Activated naive CD4-positive, alpha-beta T cell treated with anti-CD3 and anti-CD28 coated beads for 36 hours (primary cell): ENCODE data around the gene LURAP1L. TPM values are rescaled to one million over a fixed set of nuclear protein-coding genes. Genes with fewer than 3 reads are reported as not detected.

ENCODE experiments used
- CTCF ChIA-PET: fragments of 350-600 bp; sonication (Branson Sonifier 250); formaldehyde crosslinking; loops from one replicate; lab custom pipeline; 2021; ENCODE audit warnings: antibody characterized with exemption; lab: Charles Lee
- DNase-seq: peaks from one replicate; pipeline ENCODE4 v3.0.0-alpha.2; 2020
- H3K27ac Mint-ChIP-seq: one replicate; pipeline ENCODE4 v1.8.0; 2021; ENCODE audit warnings: mild to moderate bottlenecking, mixed read lengths
- H3K27me3 Mint-ChIP-seq: one replicate; pipeline ENCODE4 v1.8.0; 2021; ENCODE audit warnings: low read depth, mixed read lengths
- H3K36me3 Mint-ChIP-seq: one replicate; pipeline ENCODE4 v1.8.0; 2021; ENCODE audit warnings: low read depth, mixed read lengths
- H3K4me1 Mint-ChIP-seq: one replicate; pipeline ENCODE4 v1.8.0; 2021; ENCODE audit warnings: low read depth, mixed read lengths
- H3K4me3 Mint-ChIP-seq: one replicate; pipeline ENCODE4 v1.8.0; 2021; ENCODE audit warnings: mild to moderate bottlenecking, moderate library complexity, mixed read lengths
- H3K9me3 Mint-ChIP-seq: one replicate; pipeline ENCODE4 v1.8.0; 2021; ENCODE audit warnings: mixed read lengths
- intact Hi-C: fragments of 100-400 bp; cut with micrococcal nuclease; formaldehyde crosslinking; loops from one replicate; pipeline ENCODE4 v1.15.1; 2023
- total RNA-seq, 2 experiments: library from RNA; stranded (reverse); gene quantifications; one replicate each; pipeline ENCODE4 v1.2.3, GENCODE V29; 2021

The LURAP1L gene
- total RNA-seq, 2 experiments from 2014 or later: not detected

DNA sequence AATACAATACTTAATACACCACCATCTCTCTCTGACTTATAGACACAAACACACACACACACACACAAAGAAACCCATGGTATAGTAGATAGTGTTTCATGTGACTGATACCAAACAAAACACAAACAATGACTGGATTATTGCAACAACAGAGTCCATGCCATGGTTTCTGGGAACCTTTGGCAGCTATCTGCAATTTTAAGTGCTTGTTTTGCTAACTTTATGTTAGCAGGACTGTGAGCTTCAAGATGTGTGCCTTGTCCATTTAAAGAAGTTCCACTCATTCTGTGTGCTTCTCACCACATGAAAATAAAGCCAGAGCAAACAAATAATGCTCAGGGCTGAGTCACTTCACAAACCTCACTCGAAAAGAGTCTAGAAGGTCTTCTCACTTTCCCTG is 15.1 kb upstream of the LURAP1L start:
- CTCF ChIA-PET: no interaction called here
- DNase-seq: no peak
- Mint-ChIP-seq H3K27me3 (no peaks in the 10 kb centered on the region), H3K9me3 (peaks cover 3% of the 10 kb centered on the region), H3K27ac (no peak overlapping the region), H3K4me1 (no peaks in the 10 kb centered on the region), H3K4me3 (no peak overlapping the region), H3K36me3 (no peaks in the 10 kb centered on the region)
- intact Hi-C loops: no loop called here

DNA sequence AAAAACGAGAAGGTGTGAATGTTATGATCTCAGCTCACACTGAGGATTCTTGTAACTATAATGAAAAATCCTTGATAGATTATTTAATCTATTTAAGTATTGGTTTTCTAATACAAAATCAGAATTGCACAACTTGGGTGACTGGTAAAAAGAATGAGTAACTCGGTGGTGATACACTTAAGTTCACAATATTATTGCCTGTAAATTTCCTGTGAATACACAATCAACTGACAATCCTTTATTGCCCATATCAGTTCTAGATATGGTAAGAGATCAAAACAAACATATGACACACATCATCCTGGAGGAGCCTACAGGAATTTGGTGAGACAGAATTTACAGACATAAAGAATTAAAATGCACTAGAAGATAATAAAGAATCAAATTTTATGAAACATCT is 14.1 kb upstream of the LURAP1L start:
- Mint-ChIP-seq H3K27me3 (no peaks in the 10 kb centered on the region), H3K36me3 (no peaks in the 10 kb centered on the region), H3K4me1 (no peaks in the 10 kb centered on the region), H3K9me3 (peaks cover 3% of the 10 kb centered on the region), H3K27ac (no peak overlapping the region), H3K4me3 (no peak overlapping the region)
- DNase-seq: no peak
- intact Hi-C loops: no loop called here
- CTCF ChIA-PET: no interaction called here

DNA sequence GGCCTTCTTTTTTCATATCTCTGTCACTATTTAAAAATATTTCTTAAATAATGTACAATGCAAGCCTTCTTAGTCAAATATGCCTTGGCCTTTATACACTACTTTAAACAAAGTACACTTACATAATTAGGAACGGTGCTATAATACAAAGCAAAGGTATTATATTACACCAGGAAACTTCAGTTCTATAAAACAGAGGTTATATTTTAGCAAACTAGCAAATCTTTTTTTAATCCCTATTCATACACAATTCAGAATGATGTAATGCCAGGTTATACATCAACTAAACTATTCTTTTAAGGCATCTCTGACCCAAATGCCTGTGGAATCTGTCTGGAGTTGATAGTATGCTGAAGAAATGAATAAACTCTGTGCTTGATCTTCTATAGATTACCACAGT is 10.7 kb upstream of the LURAP1L start:
- intact Hi-C loops: no loop called here
- Mint-ChIP-seq H3K27me3 (no peaks in the 10 kb centered on the region), H3K27ac (no peak overlapping the region), H3K4me1 (no peaks in the 10 kb centered on the region), H3K9me3 (peaks cover 3% of the 10 kb centered on the region), H3K36me3 (no peaks in the 10 kb centered on the region), H3K4me3 (no peak overlapping the region)
- CTCF ChIA-PET: no interaction called here
- no peak for DNase-seq

DNA sequence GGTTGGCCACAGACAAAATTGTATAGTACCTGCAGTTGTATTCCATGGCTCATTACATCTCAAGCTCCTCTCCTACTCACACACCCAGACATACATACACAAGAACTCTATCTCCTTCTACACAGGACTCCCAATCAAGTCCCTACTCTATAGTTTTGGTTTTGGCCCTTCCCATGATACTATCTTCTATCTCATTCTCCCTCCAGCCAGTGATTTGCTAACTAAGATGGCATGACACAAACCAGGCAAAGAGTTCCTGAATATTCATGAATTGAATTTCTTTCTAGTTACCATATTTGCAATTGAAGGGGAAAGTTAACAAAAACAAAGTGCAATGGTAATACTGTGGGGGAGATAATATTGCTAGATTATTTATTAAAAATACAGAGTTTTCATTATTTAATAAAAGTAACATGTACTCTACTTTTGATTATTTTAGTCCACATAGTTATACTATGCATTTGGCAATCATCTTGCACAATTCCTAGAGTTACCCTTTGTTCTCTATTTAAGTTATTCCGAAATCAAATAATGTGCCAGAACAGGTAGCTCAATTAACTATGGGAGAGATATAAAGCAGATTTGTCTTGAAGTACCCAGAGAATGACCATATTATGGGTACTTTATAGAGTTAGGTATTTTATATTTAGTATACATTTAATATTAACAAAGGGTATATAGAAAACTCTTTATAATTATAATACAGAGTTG is 9.6 kb upstream of the LURAP1L start:
- H3K4me3 Mint-ChIP-seq: no peak overlapping the region
- no peak for DNase-seq

DNA sequence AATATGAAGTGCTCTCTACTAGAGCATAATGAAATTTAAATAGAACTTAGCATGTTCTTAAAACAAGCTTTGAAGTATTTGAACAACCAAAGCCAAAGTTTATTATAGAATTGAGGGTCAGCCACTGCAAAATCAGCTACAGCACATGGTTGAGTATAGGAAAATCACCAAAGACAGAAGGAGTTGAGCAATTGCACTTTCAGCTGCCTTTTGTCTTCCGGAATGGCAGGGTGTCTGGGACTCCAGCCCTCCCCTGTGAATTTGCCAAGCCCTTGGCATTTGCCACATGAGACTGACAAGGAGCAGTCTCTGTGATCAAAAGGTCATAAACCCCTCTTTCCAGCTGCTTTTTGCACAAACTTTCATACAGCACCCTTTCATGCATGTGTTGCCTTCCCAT is 8.5 kb upstream of the LURAP1L start:
- H3K27ac Mint-ChIP-seq: no peak overlapping the region
- H3K4me1 Mint-ChIP-seq: no peaks in the 10 kb centered on the region
- intact Hi-C loops: no loop called here
- no peaks in the 10 kb centered on the region for H3K36me3 Mint-ChIP-seq
- no peak overlapping the region for H3K4me3 Mint-ChIP-seq
- no peaks in the 10 kb centered on the region for H3K27me3 Mint-ChIP-seq
- CTCF ChIA-PET: no interaction called here
- no peak for DNase-seq
- H3K9me3 Mint-ChIP-seq: peaks cover 5% of the 10 kb centered on the region

More for the DNA sequence above, 9.6 kb upstream of the LURAP1L start:
- H3K4me1 Mint-ChIP-seq: no peaks in the 10 kb centered on the region
- H3K27me3 Mint-ChIP-seq: no peaks in the 10 kb centered on the region
- H3K36me3 Mint-ChIP-seq: no peaks in the 10 kb centered on the region
- intact Hi-C loops: no loop called here
- peaks cover 5% of the 10 kb centered on the region for H3K9me3 Mint-ChIP-seq
- H3K27ac Mint-ChIP-seq: no peak overlapping the region
- CTCF ChIA-PET: no interaction called here

DNA sequence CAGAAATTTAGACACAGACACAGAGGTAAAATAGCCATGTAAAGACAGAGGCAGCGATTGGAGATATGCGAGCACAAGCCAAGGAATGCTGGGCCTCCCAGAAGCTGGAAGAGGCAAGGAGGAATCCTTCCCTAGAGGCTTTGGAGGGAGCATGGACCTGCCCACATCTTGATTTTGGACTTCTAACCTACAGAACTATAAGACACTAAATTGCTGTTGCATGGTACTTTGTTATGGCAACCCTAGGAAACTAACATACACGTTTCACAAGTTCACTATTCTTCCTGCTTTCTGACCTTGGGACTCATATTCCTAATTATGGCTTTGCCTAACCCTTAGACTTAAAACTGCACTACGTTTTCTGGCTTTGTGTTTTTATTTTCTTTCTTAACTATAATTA is 4.6 kb upstream of the LURAP1L start:
- Mint-ChIP-seq H3K9me3 (peaks cover 5% of the 10 kb centered on the region), H3K27me3 (peaks cover 7% of the 10 kb centered on the region), H3K4me3 (no peak overlapping the region), H3K27ac (no peak overlapping the region), H3K4me1 (peaks cover 3% of the 10 kb centered on the region), H3K36me3 (no peaks in the 10 kb centered on the region)
- CTCF ChIA-PET: no interaction called here
- no peak for DNase-seq
- intact Hi-C loops: no loop called here

DNA sequence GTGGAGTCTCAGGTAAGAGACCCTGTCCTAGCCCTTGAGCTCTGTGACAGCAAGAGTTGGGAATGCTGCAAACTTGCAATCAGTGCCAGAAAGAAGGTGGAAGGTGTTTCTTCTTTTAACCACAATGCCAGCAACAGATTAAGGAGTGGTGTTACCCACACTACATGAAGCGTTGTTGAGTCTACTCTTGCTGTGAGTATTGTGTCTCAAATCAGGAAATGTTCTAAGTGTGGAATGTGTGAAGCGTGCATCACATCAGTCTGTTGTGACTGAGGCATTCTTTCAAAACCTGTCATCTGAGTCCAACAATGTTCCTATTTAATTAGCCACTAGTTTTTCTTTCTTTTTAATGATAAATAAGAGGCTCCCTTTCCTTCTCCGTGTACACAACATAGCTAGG is 2.9 kb upstream of the LURAP1L start:
- CTCF ChIA-PET: no interaction called here
- intact Hi-C loops: no loop called here

DNA sequence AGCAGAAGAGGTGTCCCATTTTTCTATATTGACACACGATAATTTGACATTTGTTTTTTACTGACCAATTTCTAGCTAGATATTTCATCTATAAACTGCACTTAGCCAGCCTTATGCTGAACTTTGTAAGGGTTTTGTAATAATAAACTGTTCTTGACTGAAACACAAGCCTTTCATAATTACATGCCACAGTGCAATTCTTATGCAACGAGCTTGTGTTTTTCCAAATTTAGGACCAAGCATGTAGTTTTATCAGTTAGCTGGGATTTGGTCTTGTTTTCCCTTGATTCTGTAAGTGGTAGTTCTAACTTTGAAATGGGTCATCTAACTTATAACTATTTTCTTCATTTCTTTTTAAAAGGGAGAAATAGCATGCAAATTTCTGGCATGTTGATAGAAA is 1.3 kb upstream of the LURAP1L start:
- H3K4me1 Mint-ChIP-seq: peaks cover 5% of the 10 kb centered on the region
- H3K4me3 Mint-ChIP-seq: no peak overlapping the region
- intact Hi-C loops: no loop called here
- H3K27me3 Mint-ChIP-seq: peaks cover 23% of the 10 kb centered on the region
- peaks cover 2% of the 10 kb centered on the region for H3K36me3 Mint-ChIP-seq
- H3K9me3 Mint-ChIP-seq: peaks cover 1% of the 10 kb centered on the region
- no peak for DNase-seq
- no peak overlapping the region for H3K27ac Mint-ChIP-seq
- CTCF ChIA-PET: interaction anchor here (0.7 kb wide), 1 partner anchor 398 kb away, joined by 4 read pairs; no protein-coding TSS in a partner anchor

More for the DNA sequence above, 2.9 kb upstream of the LURAP1L start:
- peaks cover 2% of the 10 kb centered on the region for H3K36me3 Mint-ChIP-seq
- no peak for DNase-seq
- H3K9me3 Mint-ChIP-seq: peaks cover 2% of the 10 kb centered on the region
- H3K4me1 Mint-ChIP-seq: peaks cover 5% of the 10 kb centered on the region
- no peak overlapping the region for H3K27ac Mint-ChIP-seq
- H3K4me3 Mint-ChIP-seq: no peak overlapping the region
- H3K27me3 Mint-ChIP-seq: peaks cover 20% of the 10 kb centered on the region

DNA sequence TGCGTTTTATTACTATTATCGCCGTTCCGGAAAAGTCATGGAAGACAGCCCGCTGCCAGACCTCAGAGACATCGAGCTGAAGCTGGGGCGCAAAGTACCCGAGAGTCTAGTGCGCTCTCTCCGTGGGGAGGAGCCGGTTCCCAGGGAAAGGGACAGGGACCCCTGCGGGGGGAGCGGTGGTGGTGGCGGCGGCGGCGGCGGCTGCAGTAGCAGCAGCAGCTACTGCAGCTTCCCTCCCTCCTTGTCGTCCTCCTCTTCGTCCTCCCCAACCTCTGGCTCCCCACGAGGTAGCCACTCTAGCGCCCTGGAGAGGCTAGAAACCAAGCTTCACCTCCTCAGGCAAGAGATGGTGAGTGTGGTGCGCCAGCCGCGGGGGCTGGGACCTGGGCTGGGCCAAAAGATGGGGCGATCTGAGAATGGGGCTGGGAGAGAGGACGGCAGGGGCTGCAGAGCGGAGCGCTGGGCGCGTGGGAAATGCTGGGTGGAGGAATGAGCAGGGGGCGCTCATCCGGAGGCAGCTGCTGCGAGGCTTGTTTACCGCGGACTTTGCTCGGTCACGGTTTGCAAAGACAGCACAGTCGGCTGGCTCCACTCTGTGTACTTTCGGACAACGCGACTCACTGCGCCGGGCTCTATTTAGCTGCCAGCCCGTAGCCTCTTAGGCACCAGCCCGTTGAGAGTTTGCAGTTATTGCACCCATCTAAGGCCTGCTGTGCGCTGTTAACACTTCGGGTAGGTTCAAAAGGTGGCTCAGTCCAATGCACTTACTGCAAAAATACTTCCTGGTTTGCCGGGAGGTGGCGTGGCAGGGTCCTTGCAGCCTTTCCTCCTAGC is 1.1 kb downstream of the LURAP1L start:
- no peak overlapping the region for H3K27ac Mint-ChIP-seq
- intact Hi-C loops: no loop called here
- H3K9me3 Mint-ChIP-seq: peaks cover 2% of the 10 kb centered on the region
- peaks cover 2% of the 10 kb centered on the region for H3K36me3 Mint-ChIP-seq
- H3K27me3 Mint-ChIP-seq: peaks cover 23% of the 10 kb centered on the region
- peak; percentile 8 for DNase-seq
- no peak overlapping the region for H3K4me3 Mint-ChIP-seq
- CTCF ChIA-PET: no interaction called here
- H3K4me1 Mint-ChIP-seq: peaks cover 5% of the 10 kb centered on the region

DNA sequence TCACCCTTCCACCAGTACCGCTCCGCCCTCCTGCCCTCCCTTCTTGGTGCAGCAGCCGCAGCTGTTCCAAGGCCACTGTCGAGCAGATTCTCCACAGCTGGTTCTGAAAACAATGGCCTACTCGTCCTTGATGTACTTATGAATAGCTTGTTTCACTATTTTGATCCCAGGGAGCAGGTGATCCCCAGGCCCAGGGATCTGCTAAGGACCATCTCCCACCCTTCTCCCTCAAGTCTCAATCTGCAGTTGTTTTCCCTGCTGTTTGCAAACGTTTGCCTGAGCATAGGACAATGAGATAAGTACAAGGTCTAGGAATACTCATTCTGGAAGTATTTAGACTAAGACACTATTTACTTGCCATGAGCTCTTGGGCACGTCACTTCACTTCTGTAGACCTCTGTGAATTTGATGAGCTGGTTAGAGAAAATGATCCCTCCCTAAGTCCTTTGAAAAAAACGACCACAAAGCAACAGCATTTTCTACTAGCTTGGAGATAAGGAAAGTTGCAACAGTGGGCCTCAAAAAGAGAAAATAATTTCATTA is 1.8 kb downstream of the LURAP1L start:
- H3K4me3 Mint-ChIP-seq: no peak overlapping the region
- CTCF ChIA-PET: interaction anchor here (0.6 kb wide), 1 partner anchor 38 kb away, joined by 5 read pairs; no protein-coding TSS in a partner anchor
- peaks cover 2% of the 10 kb centered on the region for H3K36me3 Mint-ChIP-seq
- no peak for DNase-seq
- H3K4me1 Mint-ChIP-seq: peaks cover 5% of the 10 kb centered on the region
- intact Hi-C loops: no loop called here
- peaks cover 23% of the 10 kb centered on the region for H3K27me3 Mint-ChIP-seq
- H3K9me3 Mint-ChIP-seq: peaks cover 2% of the 10 kb centered on the region
- no peak overlapping the region for H3K27ac Mint-ChIP-seq

DNA sequence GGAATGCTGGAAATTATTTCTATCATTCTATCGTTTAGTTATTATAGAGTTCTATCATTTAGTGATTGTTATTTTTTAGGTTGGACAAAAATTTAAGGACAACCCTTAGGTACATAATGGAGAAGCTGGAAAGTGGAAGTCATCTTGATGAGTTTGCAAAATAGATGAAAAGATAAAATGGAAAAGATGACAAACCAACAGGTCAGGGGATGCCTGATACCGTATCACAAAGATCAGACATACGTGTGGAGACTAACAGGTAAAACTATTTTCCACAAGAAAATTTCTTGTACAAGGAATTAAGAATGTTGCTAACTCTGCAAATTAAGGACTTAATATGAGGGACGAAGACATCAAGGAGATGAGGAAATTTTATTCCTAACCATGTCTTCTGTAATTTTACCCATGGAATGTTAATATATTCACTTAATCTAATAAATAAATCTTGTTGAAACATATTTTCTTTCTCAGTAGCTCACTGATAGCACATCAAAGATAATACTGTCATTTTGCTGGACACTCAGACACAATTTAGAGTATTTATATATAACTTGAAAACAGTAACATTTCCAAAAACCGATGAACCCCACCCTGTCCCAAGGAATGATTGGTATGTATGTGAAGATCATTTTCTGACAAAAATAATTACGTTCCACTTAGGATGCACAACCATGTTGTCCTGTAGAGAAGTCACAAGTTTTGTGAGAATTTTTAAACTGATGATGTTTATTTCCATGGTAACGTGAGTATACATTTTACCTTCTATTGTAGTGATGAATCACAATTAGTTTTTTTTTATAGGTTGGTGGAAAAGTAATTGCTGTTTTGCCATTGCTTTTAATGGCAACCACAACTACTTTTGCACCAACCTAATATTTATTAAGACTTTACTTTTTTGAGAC is 2.6 kb downstream of the LURAP1L start:
- H3K36me3 Mint-ChIP-seq: peaks cover 2% of the 10 kb centered on the region
- H3K27ac Mint-ChIP-seq: no peak overlapping the region
- H3K4me1 Mint-ChIP-seq: peaks cover 5% of the 10 kb centered on the region
- intact Hi-C loops: no loop called here
- DNase-seq: no peak
- peaks cover 23% of the 10 kb centered on the region for H3K27me3 Mint-ChIP-seq
- peaks cover 2% of the 10 kb centered on the region for H3K9me3 Mint-ChIP-seq
- CTCF ChIA-PET: interaction anchor here (0.6 kb wide), 1 partner anchor 39 kb away, joined by 5 read pairs; no protein-coding TSS in a partner anchor
- no peak overlapping the region for H3K4me3 Mint-ChIP-seq

DNA sequence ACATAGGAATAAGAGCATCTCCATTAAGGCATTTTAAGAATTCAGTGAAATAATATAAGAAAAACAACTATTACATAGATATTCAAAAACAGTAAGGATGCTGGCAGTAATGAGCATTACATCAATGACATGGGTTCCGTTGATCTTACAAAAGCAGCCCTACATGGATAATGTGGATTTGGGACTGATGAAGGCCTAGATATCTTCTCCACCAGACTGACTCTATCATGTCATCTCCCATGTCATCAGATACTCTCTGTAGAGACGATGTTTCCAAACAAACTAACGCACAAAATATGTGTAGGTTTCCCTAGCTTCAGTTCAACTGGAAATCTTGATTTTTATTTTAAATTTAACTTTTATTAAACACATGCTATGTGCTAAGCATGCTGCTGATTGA is 3.6 kb downstream of the LURAP1L start:
- CTCF ChIA-PET: no interaction called here
- H3K4me1 Mint-ChIP-seq: peaks cover 5% of the 10 kb centered on the region
- DNase-seq: no peak
- peaks cover 2% of the 10 kb centered on the region for H3K36me3 Mint-ChIP-seq
- peaks cover 4% of the 10 kb centered on the region for H3K9me3 Mint-ChIP-seq
- H3K4me3 Mint-ChIP-seq: no peak overlapping the region
- H3K27me3 Mint-ChIP-seq: peaks cover 23% of the 10 kb centered on the region
- H3K27ac Mint-ChIP-seq: no peak overlapping the region
- intact Hi-C loops: no loop called here
